GM19372 (cell line): Measurements from ENCODE around the gene TSPAN11.
"Not testable (repeated sequence)": the region's sequence is repeated elsewhere in the genome, so short reads cannot be mapped to it uniquely, and the experiment has no call there.

ENCODE experiments used
- ATAC-seq: cut with Tn5 transposase; IDR thresholded peaks from one replicate; pipeline ENCODE4 v1.9.1; 2021; ENCODE audit warnings: mild to moderate bottlenecking, low read depth, moderate library complexity; ENCODE audit not compliant: unreplicated experiment

The TSPAN11 gene

DNA sequence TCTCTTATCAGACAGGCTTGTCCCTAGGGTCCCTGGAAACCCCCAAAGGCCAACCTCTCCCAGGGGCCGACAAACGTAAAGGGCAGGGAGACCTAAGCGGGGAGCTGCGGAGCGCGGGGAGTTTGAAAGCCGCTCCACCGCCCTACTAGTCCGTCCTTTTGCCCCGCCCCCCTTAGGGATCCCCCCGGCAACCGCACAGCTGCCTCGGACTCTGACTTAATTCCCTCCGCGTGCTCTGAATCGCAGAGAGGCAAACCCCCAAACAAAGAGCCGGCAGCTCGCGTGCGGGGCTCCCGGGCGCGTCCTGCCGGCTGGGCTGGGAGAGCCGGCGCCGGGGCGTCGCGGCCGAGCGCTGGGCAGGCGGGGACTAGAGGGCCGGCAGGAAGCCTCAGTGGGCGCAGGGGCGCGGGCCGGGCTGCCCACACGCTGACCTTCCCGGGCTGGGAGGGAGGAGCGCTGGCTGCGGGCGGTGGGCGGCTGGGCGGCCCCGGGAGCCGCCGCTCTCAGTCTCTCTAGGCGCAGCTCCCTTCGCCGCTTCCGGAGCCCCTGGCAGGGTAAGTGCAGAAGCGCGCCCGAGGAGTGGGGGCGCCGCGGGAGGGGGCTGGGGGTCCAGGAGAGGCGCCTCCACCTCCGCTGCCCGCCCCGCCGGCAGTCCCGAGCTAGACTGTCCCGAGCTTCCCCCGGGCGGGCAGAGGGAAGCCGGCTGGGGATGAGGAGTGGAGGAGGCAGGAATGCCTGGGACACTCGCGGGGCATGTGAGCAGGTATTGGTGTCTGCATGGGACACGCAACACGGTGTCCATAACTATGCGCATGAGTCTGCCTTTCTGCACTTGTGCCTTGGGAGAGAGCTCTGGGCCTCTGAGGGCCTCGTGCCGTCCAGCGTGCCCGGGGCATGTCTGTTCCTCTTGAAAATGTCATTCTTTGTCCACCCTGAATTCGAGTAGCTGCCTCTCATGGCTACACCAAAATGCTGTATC, at the start of gene TSPAN11:
TSS of gene TSPAN11 (plus strand) at position 506 of the 979 bp plus-strand sequence. CDS start 27,244 bp downstream, outside the sequence.
- ATAC-seq: no peak

DNA sequence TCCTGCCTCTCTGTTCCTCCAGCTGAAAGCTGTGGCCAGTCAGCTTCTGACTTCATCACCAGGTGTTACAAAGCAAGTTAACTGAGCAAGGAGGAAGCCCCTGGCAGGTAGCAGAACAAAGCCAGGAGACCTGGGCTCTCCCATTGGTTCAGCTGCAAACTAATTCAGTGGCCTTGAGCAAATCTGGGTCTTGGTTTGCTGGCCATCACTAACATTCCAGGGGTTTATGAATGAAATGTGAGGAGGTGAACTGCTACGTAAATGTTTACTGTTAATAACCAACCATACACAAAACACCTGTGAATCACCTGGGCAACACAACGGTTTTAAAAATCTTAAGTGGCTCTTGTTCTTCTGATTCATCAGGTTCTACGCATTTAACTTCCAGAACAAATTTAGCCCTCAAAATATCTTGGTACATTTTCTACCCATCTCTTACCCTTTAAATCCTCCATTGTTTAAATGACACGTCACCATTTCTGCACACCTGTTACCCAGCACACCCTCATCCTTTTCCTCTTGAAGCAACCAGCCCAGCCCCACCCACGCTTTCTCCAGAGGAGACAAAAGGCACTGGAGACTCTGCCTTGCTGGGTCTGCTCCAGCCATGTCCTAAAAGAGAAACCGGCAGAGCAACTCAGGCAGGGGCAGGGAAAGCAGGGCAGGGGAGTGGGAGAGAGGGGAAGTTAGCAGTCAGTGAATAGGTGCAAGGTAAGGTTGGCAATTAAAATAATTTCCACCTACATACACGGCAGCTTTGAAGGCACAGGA, 49.3 kb upstream of the TSPAN11 start:
- ATAC-seq: no peak

GRCh38 chr12:30878024-30878423, 48.5 kb upstream of the TSPAN11 start:
- ATAC-seq: no peak

DNA sequence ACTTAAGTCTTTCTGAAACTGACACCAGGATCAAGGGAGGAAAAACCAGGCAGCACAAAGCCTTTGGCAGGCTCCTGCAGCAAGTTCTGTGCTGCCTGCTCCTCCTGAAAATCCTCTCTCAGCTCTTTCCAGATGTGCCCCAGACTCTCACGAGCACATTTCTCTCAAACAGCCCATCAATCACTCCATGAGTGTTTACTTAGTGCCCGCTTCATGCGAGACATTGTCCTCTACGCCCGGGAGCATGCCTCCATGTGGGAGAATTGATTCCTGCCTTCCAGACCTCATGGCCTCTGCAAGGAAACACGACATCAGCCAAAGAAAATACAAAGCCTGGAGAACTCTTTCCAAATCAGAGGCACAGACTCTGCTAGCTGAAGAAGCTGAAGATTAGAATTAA, 46.5 kb upstream of the TSPAN11 start:
- no peak for ATAC-seq

GRCh38 chr12:30880813-30881212, 45.7 kb upstream of the TSPAN11 start:
- no peak for ATAC-seq

DNA sequence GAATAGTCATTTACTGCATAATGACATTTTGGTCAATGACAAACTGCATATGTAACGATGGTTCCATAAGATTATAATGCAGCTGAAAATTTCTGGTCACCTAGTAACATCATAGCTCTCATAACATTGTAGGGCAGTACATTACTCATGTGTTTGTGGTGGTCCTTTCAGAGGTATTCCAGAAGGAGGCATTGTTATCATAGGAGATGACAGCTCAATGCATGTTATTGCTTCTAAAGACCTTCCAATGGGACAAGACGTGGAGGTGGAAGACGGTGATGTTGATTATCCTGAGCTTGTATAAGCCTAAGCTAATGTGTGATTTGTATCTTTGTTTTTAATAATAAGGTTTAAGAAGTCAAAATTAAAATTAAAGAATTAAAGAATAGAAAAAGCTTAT, 43.8 kb upstream of the TSPAN11 start:
- no peak for ATAC-seq

DNA sequence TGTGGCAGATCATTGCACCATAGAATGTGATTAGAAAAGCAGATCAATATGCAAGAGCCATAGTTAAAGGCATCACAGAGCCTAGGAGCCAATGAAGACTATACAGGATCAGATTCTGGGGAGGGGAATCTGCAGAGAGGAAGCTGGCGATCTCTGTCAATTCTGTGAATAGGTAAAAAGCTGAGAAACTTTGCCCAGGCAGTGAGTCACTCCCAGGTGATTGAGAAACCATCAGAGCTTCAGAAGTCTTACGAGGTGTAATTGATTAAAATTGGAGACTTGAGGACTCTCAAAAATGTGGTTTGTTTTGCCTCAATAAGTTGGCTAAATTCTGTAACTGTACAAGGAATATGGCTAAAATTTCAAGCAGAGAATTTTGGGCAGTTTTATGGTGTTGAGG, 41.7 kb upstream of the TSPAN11 start:
- no peak for ATAC-seq

DNA sequence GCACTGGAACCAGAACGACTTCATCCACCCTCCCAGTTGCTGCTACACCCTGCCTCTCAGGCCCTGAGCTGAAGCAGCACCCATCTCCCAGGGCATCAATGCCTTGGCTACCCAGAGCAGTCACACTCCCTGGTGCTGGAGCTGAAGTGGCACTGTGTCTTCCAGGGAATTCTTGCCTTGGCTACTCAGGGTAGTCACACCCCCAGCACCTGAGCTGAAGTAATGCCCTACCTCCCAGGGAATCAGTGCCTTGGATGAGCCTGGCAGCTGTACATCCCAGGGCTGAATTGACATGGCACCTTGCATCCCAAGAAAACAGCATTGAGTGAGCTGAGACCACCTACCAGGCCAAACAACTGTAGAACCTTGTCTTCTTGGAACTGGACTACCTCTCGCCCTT, 41.2 kb upstream of the TSPAN11 start:
- no peak for ATAC-seq

- no peak for ATAC-seq
Observed at GRCh38 chr12:30887226-30887625, 39.3 kb upstream of the TSPAN11 start.

GRCh38 chr12:30888241-30888640, 38.3 kb upstream of the TSPAN11 start:
- ATAC-seq: no peak

- ATAC-seq: not testable (repeated sequence)
Observed at GRCh38 chr12:30894531-30894930, 32.0 kb upstream of the TSPAN11 start.

GRCh38 chr12:30896461-30896860, 30.1 kb upstream of the TSPAN11 start:
- no peak for ATAC-seq

DNA sequence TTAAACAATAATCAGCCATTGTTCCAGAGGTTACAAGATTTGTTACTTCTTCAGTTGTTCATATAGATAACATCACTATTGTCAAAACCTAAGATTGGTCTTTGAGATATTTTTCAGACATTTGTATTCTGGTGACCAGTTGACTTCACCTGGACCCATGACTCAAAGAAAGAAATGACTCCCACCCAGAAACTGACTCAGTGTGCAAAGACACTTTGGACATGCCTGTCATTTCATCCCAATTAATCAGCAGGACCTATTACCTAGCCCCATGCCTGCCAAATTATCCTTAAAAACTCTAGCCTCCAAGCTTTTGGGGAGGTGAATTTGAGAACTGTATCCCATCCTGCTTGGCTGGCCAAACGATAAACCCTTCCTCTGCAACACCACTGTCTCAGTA, 27.7 kb upstream of the TSPAN11 start:
- no peak for ATAC-seq

- ATAC-seq: no peak
Observed at GRCh38 chr12:30900351-30900750, 26.2 kb upstream of the TSPAN11 start.

DNA sequence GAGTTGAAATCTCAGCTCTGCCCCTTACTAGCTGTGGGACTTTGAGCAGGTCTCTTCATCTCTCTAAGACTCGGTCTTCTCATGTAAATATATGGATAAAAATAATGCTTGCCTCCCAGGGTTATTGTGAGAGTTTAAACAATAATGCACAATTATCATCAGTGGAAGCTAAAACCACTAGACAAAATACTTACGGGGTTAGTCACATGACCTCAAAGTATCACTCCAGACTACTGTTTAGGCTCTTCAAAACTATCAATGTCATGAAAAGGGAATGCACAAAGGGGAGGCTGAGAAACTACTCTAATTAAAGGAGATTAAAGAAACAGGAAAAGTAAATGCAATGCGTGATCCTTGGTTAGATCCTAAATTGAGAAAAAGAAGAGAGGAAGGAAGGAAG, 24.5 kb upstream of the TSPAN11 start:
- no peak for ATAC-seq

DNA sequence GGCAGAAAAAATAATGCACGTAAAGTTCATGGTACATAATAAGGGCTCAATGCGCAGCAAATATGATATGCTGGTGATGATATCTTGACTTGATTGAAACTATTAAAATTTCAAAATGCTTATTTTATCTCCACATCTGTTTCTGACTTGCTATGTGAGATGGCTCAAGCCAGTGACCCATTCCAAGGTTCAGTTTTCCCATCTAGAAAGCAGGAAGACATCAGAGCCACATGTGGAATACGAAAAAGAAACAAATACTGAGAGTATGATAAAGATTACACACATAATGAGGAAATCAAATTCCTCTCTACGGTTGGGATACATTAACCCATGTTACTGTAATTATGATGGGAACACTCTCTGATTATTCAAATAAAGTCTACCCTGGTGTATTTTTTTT, 24.0 kb upstream of the TSPAN11 start:
- no peak for ATAC-seq

GRCh38 chr12:30905463-30906009, 21.0 kb upstream of the TSPAN11 start:
- ATAC-seq: no peak

GRCh38 chr12:30908076-30908721, 18.3 kb upstream of the TSPAN11 start:
- ATAC-seq: no peak

DNA sequence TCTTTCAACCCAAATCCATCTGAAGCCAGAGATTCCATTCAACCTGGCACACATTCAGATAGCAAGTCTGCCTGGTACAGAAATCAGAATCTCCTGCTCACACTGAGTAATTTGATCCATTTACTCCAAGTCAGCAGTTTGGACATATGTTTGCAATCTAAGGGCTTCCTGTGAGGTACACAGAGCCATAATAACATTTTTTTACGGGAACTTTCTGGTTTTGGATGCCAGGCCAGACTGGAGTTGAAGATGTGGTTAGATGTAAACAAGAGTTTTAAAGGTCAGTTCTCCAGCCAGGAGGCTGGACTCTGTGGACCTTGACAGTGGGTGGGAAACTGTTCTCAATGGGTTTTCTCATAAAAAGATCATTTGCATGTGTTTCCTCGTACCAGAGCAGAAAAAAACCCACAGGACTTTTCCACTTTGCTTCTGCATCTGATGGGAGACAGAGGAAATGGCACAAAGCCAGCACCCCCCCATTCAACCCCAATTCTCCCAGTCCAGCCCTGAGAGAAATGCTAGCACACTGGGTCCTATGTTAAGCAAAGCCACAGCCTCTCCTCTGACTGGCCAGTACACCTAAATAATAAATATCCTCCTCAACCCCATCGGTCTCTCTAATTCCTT, 17.7 kb upstream of the TSPAN11 start:
- no peak for ATAC-seq

GRCh38 chr12:30909349-30910037, 17.1 kb upstream of the TSPAN11 start:
- no peak for ATAC-seq
